SK-N-SH treated with all-trans-retinoic acid at 6 μM for 48 hours (cell line): ENCODE data around the gene SEPHS2.
"Not testable (repeated sequence)": the region's sequence is repeated elsewhere in the genome, so short reads cannot be mapped to it uniquely, and the experiment has no call there.

Source experiments
- ARNTL ChIP-seq: fragments of 450-650 bp; formaldehyde crosslinking; IDR thresholded peaks from 2 replicates; pipeline ENCODE4 v1.5.0; 2020; ENCODE audit warnings: low read depth, mild to moderate bottlenecking, moderate library complexity, borderline replicate concordance
- BACH2 ChIP-seq: fragments of 250-450 bp; sonication (Bioruptor Pico); IDR thresholded peaks from 2 replicates; pipeline ENCODE4 v1.9.0; 2021; ENCODE audit warnings: mild to moderate bottlenecking, borderline replicate concordance
- CREB5 ChIP-seq: fragments of 250-450 bp; sonication (Bioruptor Pico); IDR thresholded peaks from 2 replicates; pipeline ENCODE4 v1.5.1; 2020; ENCODE audit warnings: low read depth, mild to moderate bottlenecking, moderate library complexity
- CSDC2 ChIP-seq: fragments of 250-450 bp; sonication (Bioruptor Pico); IDR thresholded peaks from 2 replicates; pipeline ENCODE4 v1.5.0; 2020; ENCODE audit warnings: mild to moderate bottlenecking, moderate library complexity
- OSR1 ChIP-seq: fragments of 250-450 bp; sonication (Bioruptor Pico); IDR thresholded peaks from 2 replicates; pipeline ENCODE4 v1.8.0; 2022; ENCODE audit warnings: moderate library complexity, mild to moderate bottlenecking, inconsistent platforms
- PATZ1 ChIP-seq: fragments of 250-450 bp; sonication (Bioruptor Pico); IDR thresholded peaks from 2 replicates; pipeline ENCODE4 v1.8.0; 2020; ENCODE audit warnings: mild to moderate bottlenecking, moderate library complexity, borderline replicate concordance
- PPARA ChIP-seq: fragments of 250-450 bp; sonication (Bioruptor Pico); IDR thresholded peaks from 2 replicates; pipeline ENCODE4 v1.5.0; 2020; ENCODE audit warnings: mild to moderate bottlenecking, borderline replicate concordance
- SNAI2 ChIP-seq: fragments of 250-450 bp; sonication (Bioruptor Pico); IDR thresholded peaks from 2 replicates; pipeline ENCODE4 v1.5.0; 2020; ENCODE audit warnings: mild to moderate bottlenecking, moderate library complexity
- TOX ChIP-seq: fragments of 250-450 bp; sonication (Bioruptor Pico); IDR thresholded peaks from 2 replicates; pipeline ENCODE4 v1.8.0; 2021; ENCODE audit warnings: mild to moderate bottlenecking, moderate library complexity, borderline replicate concordance
- TSHZ2 ChIP-seq: fragments of 250-450 bp; sonication (Bioruptor Pico); IDR thresholded peaks from 2 replicates; pipeline ENCODE4 v1.5.0; 2020; ENCODE audit warnings: mild to moderate bottlenecking, moderate library complexity
- ZC3H10 ChIP-seq: fragments of 250-450 bp; sonication (Bioruptor Pico); IDR thresholded peaks from 2 replicates; pipeline ENCODE4 v1.5.1; 2021; ENCODE audit warnings: mild to moderate bottlenecking, moderate library complexity
- ZFP3 ChIP-seq: fragments of 250-450 bp; sonication (Bioruptor Pico); IDR thresholded peaks from 2 replicates; pipeline ENCODE4 v1.5.0; 2020; ENCODE audit warnings: mild to moderate bottlenecking, moderate library complexity
- ZFP30 ChIP-seq: fragments of 450-650 bp; formaldehyde crosslinking; IDR thresholded peaks from 2 replicates; pipeline ENCODE4 v1.5.0; 2022; ENCODE audit warnings: mild to moderate bottlenecking, moderate library complexity
- ZNF70 ChIP-seq: fragments of 450-650 bp; formaldehyde crosslinking; IDR thresholded peaks from 2 replicates; pipeline ENCODE4 v1.5.0; 2020; ENCODE audit warnings: mild to moderate bottlenecking, moderate library complexity

- TF ChIP-seq ZFP30, PATZ1, ZC3H10, CSDC2, OSR1, ARNTL, TOX, PPARA, SNAI2, ZNF70, CREB5, TSHZ2, ZFP3, BACH2 (CRISPR knock-in tag): not testable (repeated sequence)
These were observed 49.0 kb downstream of the SEPHS2 start for GRCh38 chr16:30396627-30397026.
